ENCODE results near the gene FOSL1. TPM values are rescaled to one million over a fixed set of nuclear protein-coding genes. Genes with fewer than 3 reads are reported as not detected.
"Not testable (repeated sequence)": the region's sequence is repeated elsewhere in the genome, so short reads cannot be mapped to it uniquely, and the experiment has no call there.

Gene FOSL1
- polyA plus RNA-seq, 3 donors, result 2.5 to 28.2 (median 2.5) TPM

DNA sequence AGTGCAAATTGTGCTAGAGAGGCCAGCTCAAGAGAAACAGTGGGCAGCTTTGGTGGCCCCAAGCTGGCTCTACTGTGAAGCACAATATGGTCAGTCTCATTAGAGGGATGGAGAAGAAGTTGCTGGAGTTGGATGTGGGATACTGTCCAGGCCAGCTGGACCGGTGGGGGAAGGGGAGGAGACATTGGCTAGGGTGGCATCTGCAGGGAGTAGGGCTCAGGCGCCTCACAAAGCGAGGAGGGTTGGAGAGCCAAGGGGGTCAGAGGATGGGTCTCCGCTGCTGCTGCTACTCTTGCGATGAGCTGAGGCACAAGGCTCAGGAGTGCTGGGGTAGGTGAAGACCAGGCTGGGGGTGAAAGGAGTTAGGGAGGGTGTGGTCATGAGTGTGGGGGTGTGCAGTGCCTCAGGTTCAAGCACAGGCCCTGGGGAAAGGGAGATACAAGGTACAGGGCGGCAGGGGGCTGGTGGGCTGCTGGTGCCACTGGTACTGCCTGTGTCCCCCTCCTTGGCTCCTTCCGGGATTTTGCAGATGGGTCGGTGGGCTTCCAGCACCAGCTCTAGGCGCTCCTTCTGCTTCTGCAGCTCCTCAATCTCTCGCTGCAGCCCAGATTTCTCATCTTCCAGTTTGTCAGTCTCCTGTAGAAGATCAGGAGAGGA is 7.4 kb downstream of the FOSL1 start:
- peak overlapping the region in 1 of 3 experiments; percentile 75 for H3K4me3 ChIP-seq (replicated peaks in 1 of 3; ENCODE audit: low read depth in 2 of 3, low read length in 3 of 3)
- Mint-ChIP-seq H3K4me3 (peak overlapping the region; percentile 78 to 89), H3K9me3 (no peaks in the 10 kb centered on the region), H3K4me1 (peaks cover 52% of the 10 kb centered on the region), H3K27me3 (ENCODE audit: low read depth in 3 of 3) (peaks cover 0 to 7% (median 0%) of the 10 kb centered on the region in 3 donors), H3K36me3 (peaks cover 16 to 19% of the 10 kb centered on the region in 2 donors), H3K27ac (peak overlapping the region in 5 of 7 donors; percentile 65 to 94 (median 86))
- no peak overlapping the region for H2AFZ ChIP-seq (ENCODE audit: insufficient read depth, low read depth, low read length, poor library complexity, severe bottlenecking)
- peaks cover 0 to 5% of the 10 kb centered on the region in 2 donors for H3K36me3 ChIP-seq (replicated peaks in 1 of 2; ENCODE audit: control insufficient read depth in 1 of 2, insufficient read depth in 2 of 2, low read length in 2 of 2)
- H3K9me3 ChIP-seq (replicated peaks in 1 of 2; ENCODE audit: control insufficient read depth in 1 of 2, insufficient read depth in 1 of 2, low read length in 2 of 2), result no peaks in the 10 kb centered on the region
- H4K20me1 ChIP-seq (ENCODE audit: insufficient read depth, low read length), result peaks cover 8% of the 10 kb centered on the region
- no peak for DNase-seq
- peak overlapping the region; percentile 93 for H3K4me2 ChIP-seq (replicated peaks; ENCODE audit: extremely low read depth, low read length, poor library complexity, severe bottlenecking)
- WGBS (ENCODE audit: insufficient coverage), result 68% methylated on average over 8 of the region's 10 CpGs
- H3K27ac ChIP-seq (ENCODE audit: low read depth in 1 of 2, low read length in 2 of 2), result peak overlapping the region in 1 of 2 donors; percentile 82
- no peak overlapping the region for H3K9ac ChIP-seq (ENCODE audit: insufficient read depth, low read length, poor library complexity, severe bottlenecking)
- TF ChIP-seq, protein P1, sequence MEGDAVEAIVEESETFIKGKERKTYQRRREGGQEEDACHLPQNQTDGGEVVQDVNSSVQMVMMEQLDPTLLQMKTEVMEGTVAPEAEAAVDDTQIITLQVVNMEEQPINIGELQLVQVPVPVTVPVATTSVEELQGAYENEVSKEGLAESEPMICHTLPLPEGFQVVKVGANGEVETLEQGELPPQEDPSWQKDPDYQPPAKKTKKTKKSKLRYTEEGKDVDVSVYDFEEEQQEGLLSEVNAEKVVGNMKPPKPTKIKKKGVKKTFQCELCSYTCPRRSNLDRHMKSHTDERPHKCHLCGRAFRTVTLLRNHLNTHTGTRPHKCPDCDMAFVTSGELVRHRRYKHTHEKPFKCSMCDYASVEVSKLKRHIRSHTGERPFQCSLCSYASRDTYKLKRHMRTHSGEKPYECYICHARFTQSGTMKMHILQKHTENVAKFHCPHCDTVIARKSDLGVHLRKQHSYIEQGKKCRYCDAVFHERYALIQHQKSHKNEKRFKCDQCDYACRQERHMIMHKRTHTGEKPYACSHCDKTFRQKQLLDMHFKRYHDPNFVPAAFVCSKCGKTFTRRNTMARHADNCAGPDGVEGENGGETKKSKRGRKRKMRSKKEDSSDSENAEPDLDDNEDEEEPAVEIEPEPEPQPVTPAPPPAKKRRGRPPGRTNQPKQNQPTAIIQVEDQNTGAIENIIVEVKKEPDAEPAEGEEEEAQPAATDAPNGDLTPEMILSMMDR (IDR thresholded peaks at IDR 0.05), result no peak
- peaks cover 40% of the 10 kb centered on the region for H3K79me2 ChIP-seq (ENCODE audit: insufficient read depth, low read length)
- H3K27me3 ChIP-seq (ENCODE audit: control insufficient read depth in 2 of 2, insufficient read depth in 2 of 2, low read length in 2 of 2), result no peaks in the 10 kb centered on the region
- intact Hi-C loops (cut with micrococcal nuclease), result no loop called here
- H3K4me1 ChIP-seq (ENCODE audit: control insufficient read depth in 1 of 2, insufficient read depth in 2 of 2, low read length in 2 of 2), result peaks cover 59 to 68% of the 10 kb centered on the region in 2 donors

DNA sequence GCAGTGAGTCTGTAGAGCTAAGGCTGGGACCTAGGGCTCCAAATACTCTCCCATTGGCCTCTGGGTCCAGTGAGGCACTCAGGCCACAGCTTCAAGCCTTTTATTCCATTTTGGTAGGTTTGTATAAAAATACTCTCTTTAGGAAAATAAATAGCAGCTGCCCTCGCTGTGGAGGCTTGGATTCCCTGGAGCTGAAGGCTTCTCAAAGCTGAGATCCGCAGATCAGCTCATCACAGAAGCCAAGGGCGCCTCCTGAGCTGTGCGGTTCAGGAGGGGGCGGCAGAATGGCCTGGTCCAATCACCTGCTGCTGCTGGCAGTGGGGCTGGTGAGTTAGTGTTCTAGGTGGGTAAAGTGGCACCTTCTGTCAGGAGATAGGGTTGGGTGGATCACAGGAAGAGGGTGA is 8.0 kb downstream of the FOSL1 start:
- H3K27me3 ChIP-seq (ENCODE audit: control insufficient read depth in 2 of 2, insufficient read depth in 2 of 2, low read length in 2 of 2); H2AFZ ChIP-seq (ENCODE audit: insufficient read depth, low read depth, low read length, poor library complexity, severe bottlenecking); H3K36me3 ChIP-seq (replicated peaks in 1 of 2; ENCODE audit: control insufficient read depth in 1 of 2, insufficient read depth in 2 of 2, low read length in 2 of 2); H4K20me1 ChIP-seq (ENCODE audit: insufficient read depth, low read length); H3K9me3 ChIP-seq (replicated peaks in 1 of 2; ENCODE audit: control insufficient read depth in 1 of 2, insufficient read depth in 1 of 2, low read length in 2 of 2); intact Hi-C loops (cut with micrococcal nuclease); DNase-seq; H3K9me3 Mint-ChIP-seq; H3K27me3 Mint-ChIP-seq (ENCODE audit: low read depth in 3 of 3): not testable (repeated sequence)
- Histone ChIP-seq H3K27ac (ENCODE audit: low read depth in 1 of 2, low read length in 2 of 2) (peak overlapping the region in 1 of 2 donors; percentile 88), H3K9ac (ENCODE audit: insufficient read depth, low read length, poor library complexity, severe bottlenecking) (peak overlapping the region; percentile 78), H3K4me2 (replicated peaks; ENCODE audit: extremely low read depth, low read length, poor library complexity, severe bottlenecking) (peak overlapping the region; percentile 93), H3K4me3 (replicated peaks in 1 of 3; ENCODE audit: low read depth in 2 of 3, low read length in 3 of 3) (peak overlapping the region; percentile 48 to 75 (median 54)), H3K79me2 (ENCODE audit: insufficient read depth, low read length) (peaks cover 46% of the 10 kb centered on the region), H3K4me1 (ENCODE audit: control insufficient read depth in 1 of 2, insufficient read depth in 2 of 2, low read length in 2 of 2) (peaks cover 66 to 75% of the 10 kb centered on the region in 2 donors)
- H3K27ac Mint-ChIP-seq, result peak overlapping the region in 6 of 7 donors; percentile 28 to 94 (median 76)
- H3K36me3 Mint-ChIP-seq, result peaks cover 16 to 21% of the 10 kb centered on the region in 2 donors
- peak overlapping the region; percentile 78 to 84 for H3K4me3 Mint-ChIP-seq
- peaks cover 58% of the 10 kb centered on the region for H3K4me1 Mint-ChIP-seq
- 61% methylated on average over 5 of the region's 5 CpGs for WGBS (ENCODE audit: insufficient coverage)
